ENCODE data around the gene PIK3R4. TPM values are rescaled to one million over a fixed set of nuclear protein-coding genes. Genes with fewer than 3 reads are reported as not detected.
A peak's percentile ranks its signal among the peaks of the same experiment; 100 is the strongest.

PIK3R4 gene
- total RNA-seq (2022) (20.0 and 23.1 TPM in 2 replicates), Bru-seq, nascent RNA (percentile 76 among the genes with signal in this experiment), BruChase-seq, experiment 1, labeled RNA remaining after a 2-hour chase (percentile 74 among the genes with signal in this experiment), BruChase-seq, experiment 2, labeled RNA remaining after a 6-hour chase (percentile 71 among the genes with signal in this experiment)
- long read RNA-seq, full-length matches to known transcripts = 13 of 17 reads
- long read RNA-seq, partial matches to known transcripts = 2 of 17 reads
- long read RNA-seq, other reads (novel, unspliced or antisense) = 2 of 17 reads

GRCh38 chr3:130746246-130747039 lies at the start of gene PIK3R4:
Gene PIK3R4 (minus strand): TSS chr3:130746829. CDS start chr3:130745218, 1,611 bp downstream.
- BruUV-seq (replicated peaks) = TSS peak; percentile 56
- Histone ChIP-seq H3K27me3 (replicated peaks; ENCODE audit: control insufficient read depth, insufficient read depth, low read length) (no peaks in the 10 kb centered on the region), H3K9me3 (no peaks in the 10 kb centered on the region), H3K36me3 (ENCODE audit: control insufficient read depth, insufficient read depth, low read length) (no peaks in the 10 kb centered on the region), H3K4me1 (peaks cover 6% of the 10 kb centered on the region), H3K4me3 (ENCODE audit: low read depth, low read length) (peak within 1 kb of the TSS; percentile 86)
- DNase-seq = peak; percentile 96 to 98
- no peak for TF ChIP-seq CTCF (IDR thresholded peaks at IDR 0.05; ENCODE audit: insufficient read depth in 1 of 2, low read depth in 1 of 2, low read length in 1 of 2, severe bottlenecking in 1 of 2, unreplicated experiment in 1 of 2)
- H3K9me3 Mint-ChIP-seq (ENCODE audit: unreplicated experiment) = no peaks in the 10 kb centered on the region
- peaks cover 2% of the 10 kb centered on the region for H3K27me3 Mint-ChIP-seq (ENCODE audit: insufficient read depth, unreplicated experiment)
- peaks cover 29% of the 10 kb centered on the region for H3K36me3 Mint-ChIP-seq (ENCODE audit: insufficient read depth, unreplicated experiment)
- intact Hi-C loops (cut with micrococcal nuclease; ENCODE audit: unreplicated experiment) = loop anchor here (1.0 to 10.0 kb wide), 4 partner anchors 14 to 278 kb away; partner anchors contain the start of genes ASTE1 and NEK11
- H3K27ac Mint-ChIP-seq (ENCODE audit: unreplicated experiment) = peak within 1 kb of the TSS; percentile 96
- no peak within 1 kb of the TSS for H3K4me3 Mint-ChIP-seq (ENCODE audit: unreplicated experiment)
- peaks cover 8% of the 10 kb centered on the region for H3K4me1 Mint-ChIP-seq (ENCODE audit: low read depth, unreplicated experiment)
- ChIA-PET CTCF (no interaction called here), POLR2A (no interaction called here)

- Histone ChIP-seq H3K4me1 (no peaks in the 10 kb centered on the region), H3K36me3 (ENCODE audit: control insufficient read depth, insufficient read depth, low read length) (no peaks in the 10 kb centered on the region), H3K4me3 (ENCODE audit: low read depth, low read length) (no peak overlapping the region), H3K27me3 (replicated peaks; ENCODE audit: control insufficient read depth, insufficient read depth, low read length) (no peaks in the 10 kb centered on the region), H3K9me3 (no peaks in the 10 kb centered on the region)
- Mint-ChIP-seq H3K27ac (ENCODE audit: unreplicated experiment) (no peak overlapping the region), H3K9me3 (ENCODE audit: unreplicated experiment) (no peaks in the 10 kb centered on the region), H3K4me3 (ENCODE audit: unreplicated experiment) (no peak overlapping the region), H3K4me1 (ENCODE audit: low read depth, unreplicated experiment) (peaks cover 6% of the 10 kb centered on the region), H3K36me3 (ENCODE audit: insufficient read depth, unreplicated experiment) (no peaks in the 10 kb centered on the region), H3K27me3 (ENCODE audit: insufficient read depth, unreplicated experiment) (peaks cover 2% of the 10 kb centered on the region)
- ChIA-PET POLR2A (no interaction called here), CTCF (no interaction called here)
- intact Hi-C loops (cut with micrococcal nuclease; ENCODE audit: unreplicated experiment) = no loop called here
- no peak for DNase-seq
- TF ChIP-seq CTCF (IDR thresholded peaks at IDR 0.05; ENCODE audit: insufficient read depth in 1 of 2, low read depth in 1 of 2, low read length in 1 of 2, severe bottlenecking in 1 of 2, unreplicated experiment in 1 of 2) = no peak
- BruUV-seq (replicated peaks) = no TSS peak
These were observed 48.8 kb upstream of the PIK3R4 start for GRCh38 chr3:130795396-130795795.

GRCh38 chr3:130792246-130792645 lies 45.6 kb upstream of the PIK3R4 start:
- DNase-seq = no peak
- no peaks in the 10 kb centered on the region for H3K36me3 Mint-ChIP-seq (ENCODE audit: insufficient read depth, unreplicated experiment)
- intact Hi-C loops (cut with micrococcal nuclease; ENCODE audit: unreplicated experiment) = no loop called here
- H3K27ac Mint-ChIP-seq (ENCODE audit: unreplicated experiment) = no peak overlapping the region
- ChIA-PET POLR2A (no interaction called here), CTCF (no interaction called here)
- no TSS peak for BruUV-seq (replicated peaks)
- no peak overlapping the region for H3K4me3 Mint-ChIP-seq (ENCODE audit: unreplicated experiment)
- peaks cover 15% of the 10 kb centered on the region for H3K4me1 Mint-ChIP-seq (ENCODE audit: low read depth, unreplicated experiment)
- H3K9me3 ChIP-seq = no peaks in the 10 kb centered on the region
- no peak overlapping the region for H3K4me3 ChIP-seq (ENCODE audit: low read depth, low read length)
- H3K4me1 ChIP-seq = peaks cover 11% of the 10 kb centered on the region
- no peaks in the 10 kb centered on the region for H3K27me3 ChIP-seq (replicated peaks; ENCODE audit: control insufficient read depth, insufficient read depth, low read length)
- TF ChIP-seq CTCF (IDR thresholded peaks at IDR 0.05; ENCODE audit: insufficient read depth in 1 of 2, low read depth in 1 of 2, low read length in 1 of 2, severe bottlenecking in 1 of 2, unreplicated experiment in 1 of 2) = no peak
- peaks cover 2% of the 10 kb centered on the region for H3K27me3 Mint-ChIP-seq (ENCODE audit: insufficient read depth, unreplicated experiment)
- H3K36me3 ChIP-seq (ENCODE audit: control insufficient read depth, insufficient read depth, low read length) = no peaks in the 10 kb centered on the region
- no peaks in the 10 kb centered on the region for H3K9me3 Mint-ChIP-seq (ENCODE audit: unreplicated experiment)

All from Caco-2 (cell line).